ENCODE data around the gene PUS7. TPM values are rescaled to one million over a fixed set of nuclear protein-coding genes. Genes with fewer than 3 reads are reported as not detected.

Gene PUS7
- total RNA-seq, 1 donor from 2014 or later = 29.5 TPM

- FAIRE-seq (no peak), DNase-seq (ENCODE audit: low read depth) (peak; percentile 61)
- peaks cover 1% of the 10 kb centered on the region for H3K36me3 ChIP-seq (ENCODE audit: control insufficient read depth, insufficient read depth, low read length)
- TF ChIP-seq, protein P1, sequence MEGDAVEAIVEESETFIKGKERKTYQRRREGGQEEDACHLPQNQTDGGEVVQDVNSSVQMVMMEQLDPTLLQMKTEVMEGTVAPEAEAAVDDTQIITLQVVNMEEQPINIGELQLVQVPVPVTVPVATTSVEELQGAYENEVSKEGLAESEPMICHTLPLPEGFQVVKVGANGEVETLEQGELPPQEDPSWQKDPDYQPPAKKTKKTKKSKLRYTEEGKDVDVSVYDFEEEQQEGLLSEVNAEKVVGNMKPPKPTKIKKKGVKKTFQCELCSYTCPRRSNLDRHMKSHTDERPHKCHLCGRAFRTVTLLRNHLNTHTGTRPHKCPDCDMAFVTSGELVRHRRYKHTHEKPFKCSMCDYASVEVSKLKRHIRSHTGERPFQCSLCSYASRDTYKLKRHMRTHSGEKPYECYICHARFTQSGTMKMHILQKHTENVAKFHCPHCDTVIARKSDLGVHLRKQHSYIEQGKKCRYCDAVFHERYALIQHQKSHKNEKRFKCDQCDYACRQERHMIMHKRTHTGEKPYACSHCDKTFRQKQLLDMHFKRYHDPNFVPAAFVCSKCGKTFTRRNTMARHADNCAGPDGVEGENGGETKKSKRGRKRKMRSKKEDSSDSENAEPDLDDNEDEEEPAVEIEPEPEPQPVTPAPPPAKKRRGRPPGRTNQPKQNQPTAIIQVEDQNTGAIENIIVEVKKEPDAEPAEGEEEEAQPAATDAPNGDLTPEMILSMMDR (IDR thresholded peaks at IDR 0.05; ENCODE audit: insufficient read depth, low read length, severe bottlenecking) = no peak
- H3K4me3 ChIP-seq (ENCODE audit: low read depth, low read length) = no peak overlapping the region
- H3K27me3 ChIP-seq (ENCODE audit: control insufficient read depth, insufficient read depth, low read length) = no peaks in the 10 kb centered on the region
Measured at GRCh38 chr7:105497016-105497415, 25.1 kb downstream of the PUS7 start.

GRCh38 chr7:105496521-105496920 is 25.6 kb downstream of the PUS7 start:
- Histone ChIP-seq H3K36me3 (ENCODE audit: control insufficient read depth, insufficient read depth, low read length) (peaks cover 1% of the 10 kb centered on the region), H3K27me3 (ENCODE audit: control insufficient read depth, insufficient read depth, low read length) (no peaks in the 10 kb centered on the region), H3K4me3 (ENCODE audit: low read depth, low read length) (no peak overlapping the region)
- DNase-seq (ENCODE audit: low read depth) (peak; percentile 59), FAIRE-seq (no peak)
- TF ChIP-seq, protein P1 (IDR thresholded peaks at IDR 0.05; ENCODE audit: insufficient read depth, low read length, severe bottlenecking) = no peak

- FAIRE-seq (no peak), DNase-seq (ENCODE audit: low read depth) (peak; percentile 71)
- no peak overlapping the region for H3K4me3 ChIP-seq (ENCODE audit: low read depth, low read length)
- H3K36me3 ChIP-seq (ENCODE audit: control insufficient read depth, insufficient read depth, low read length) = no peaks in the 10 kb centered on the region
- TF ChIP-seq, protein P1 (IDR thresholded peaks at IDR 0.05; ENCODE audit: insufficient read depth, low read length, severe bottlenecking) = no peak
- no peaks in the 10 kb centered on the region for H3K27me3 ChIP-seq (ENCODE audit: control insufficient read depth, insufficient read depth, low read length)
Measured at GRCh38 chr7:105493923-105494315, 28.2 kb downstream of the PUS7 start.

DNA sequence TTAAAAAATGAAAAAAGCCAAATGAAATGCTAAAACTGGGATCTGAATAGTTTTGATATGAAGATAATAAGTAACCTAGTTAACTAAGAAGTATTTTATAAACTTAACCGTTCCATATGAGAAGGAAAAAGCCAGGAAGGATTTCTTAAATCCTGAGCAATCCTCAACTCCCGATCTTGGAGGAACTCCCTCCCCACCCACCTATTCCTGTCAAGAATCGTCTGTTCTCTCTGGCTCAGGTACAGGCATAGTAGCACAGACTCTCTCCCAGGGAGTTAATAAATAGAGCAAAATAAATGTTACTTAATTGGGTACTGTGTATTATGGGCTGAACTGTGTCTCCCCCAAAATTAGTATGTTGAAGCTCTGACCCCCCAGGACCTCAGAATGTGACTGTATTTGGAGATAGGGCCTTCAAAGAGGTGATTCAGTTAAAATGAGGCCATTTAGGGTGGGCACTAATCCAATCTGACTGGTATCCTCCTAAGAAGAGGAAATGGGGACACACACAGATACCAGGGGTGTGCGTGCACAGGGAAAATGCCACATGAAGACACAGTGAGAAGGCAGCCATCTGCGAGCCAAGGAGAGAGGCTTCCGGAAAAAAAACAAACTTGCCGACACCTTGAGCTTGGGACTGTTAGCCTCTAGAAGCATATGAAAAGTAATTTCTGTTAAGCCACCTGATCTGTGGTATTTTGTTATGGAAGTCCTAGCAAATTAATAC is 28.7 kb downstream of the PUS7 start:
- FAIRE-seq (no peak), DNase-seq (ENCODE audit: low read depth) (no peak)
- Histone ChIP-seq H3K36me3 (ENCODE audit: control insufficient read depth, insufficient read depth, low read length) (no peaks in the 10 kb centered on the region), H3K27me3 (ENCODE audit: control insufficient read depth, insufficient read depth, low read length) (no peaks in the 10 kb centered on the region), H3K4me3 (ENCODE audit: low read depth, low read length) (no peak overlapping the region)
- TF ChIP-seq, protein P1 (IDR thresholded peaks at IDR 0.05; ENCODE audit: insufficient read depth, low read length, severe bottlenecking) = no peak

DNA sequence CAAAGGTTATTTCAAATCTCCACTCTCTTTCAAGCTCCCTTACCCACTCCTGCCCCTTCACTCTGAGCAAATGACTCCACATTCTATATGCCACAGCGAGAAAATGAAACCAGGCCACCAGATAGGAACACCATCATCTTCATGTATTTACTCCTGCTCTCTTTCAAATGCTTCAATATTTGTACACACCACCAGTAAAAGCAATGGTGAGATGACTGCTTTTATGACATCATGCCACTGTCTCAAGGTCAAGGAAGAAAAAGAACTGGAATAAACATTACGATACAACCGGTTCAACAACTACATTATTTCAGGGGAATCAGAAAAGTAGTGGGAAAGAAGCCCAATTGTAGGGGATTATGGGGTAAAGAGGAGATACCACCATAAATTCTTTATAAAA is 32.7 kb downstream of the PUS7 start:
- no peak for FAIRE-seq
- DNase-seq (ENCODE audit: low read depth) = no peak
- Histone ChIP-seq H3K36me3 (ENCODE audit: control insufficient read depth, insufficient read depth, low read length) (peaks cover 1% of the 10 kb centered on the region), H3K27me3 (ENCODE audit: control insufficient read depth, insufficient read depth, low read length) (no peaks in the 10 kb centered on the region), H3K4me3 (ENCODE audit: low read depth, low read length) (no peak overlapping the region)
- TF ChIP-seq, protein P1 (IDR thresholded peaks at IDR 0.05; ENCODE audit: insufficient read depth, low read length, severe bottlenecking) = no peak
